ENCODE data around the gene HS1BP3.
A peak's percentile ranks its signal among the peaks of the same experiment; 100 is the strongest.

The HS1BP3 gene

DNA sequence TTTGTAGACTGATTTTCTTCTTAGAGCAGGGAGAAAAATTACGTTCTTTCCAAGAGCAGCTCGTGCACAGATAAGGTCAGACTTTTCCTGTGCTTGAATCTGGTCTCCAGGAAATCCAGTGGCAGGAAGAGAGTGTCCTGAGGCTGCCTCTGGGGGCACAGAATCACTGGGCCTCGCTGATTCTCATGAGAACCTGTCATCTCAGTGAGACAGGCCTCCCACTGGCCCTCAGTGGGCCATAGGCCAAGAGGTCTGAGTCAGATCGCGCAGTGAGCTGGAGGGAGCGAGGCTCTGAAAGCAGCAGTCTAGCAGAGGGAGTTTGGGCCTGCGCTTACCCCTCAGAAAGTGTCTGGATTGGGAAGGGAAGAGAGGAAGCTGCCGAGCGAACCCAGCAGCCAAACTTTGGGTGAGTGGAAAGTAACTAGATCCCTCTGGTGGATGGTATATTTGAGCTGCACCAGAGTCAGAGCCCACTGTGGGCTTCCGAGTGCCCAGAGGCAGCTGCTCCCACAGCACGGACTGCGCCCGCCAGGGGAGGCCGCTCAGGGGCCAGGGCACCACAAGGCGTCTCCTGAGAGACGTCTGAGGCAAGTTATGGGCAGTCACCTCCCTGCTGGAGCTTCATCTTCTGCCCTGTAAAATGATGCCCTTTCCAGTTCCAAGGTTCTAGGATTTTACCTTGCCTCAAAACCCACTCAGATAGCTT, 24.2 kb upstream of the HS1BP3 start:
- no peak for DNase-seq

DNA sequence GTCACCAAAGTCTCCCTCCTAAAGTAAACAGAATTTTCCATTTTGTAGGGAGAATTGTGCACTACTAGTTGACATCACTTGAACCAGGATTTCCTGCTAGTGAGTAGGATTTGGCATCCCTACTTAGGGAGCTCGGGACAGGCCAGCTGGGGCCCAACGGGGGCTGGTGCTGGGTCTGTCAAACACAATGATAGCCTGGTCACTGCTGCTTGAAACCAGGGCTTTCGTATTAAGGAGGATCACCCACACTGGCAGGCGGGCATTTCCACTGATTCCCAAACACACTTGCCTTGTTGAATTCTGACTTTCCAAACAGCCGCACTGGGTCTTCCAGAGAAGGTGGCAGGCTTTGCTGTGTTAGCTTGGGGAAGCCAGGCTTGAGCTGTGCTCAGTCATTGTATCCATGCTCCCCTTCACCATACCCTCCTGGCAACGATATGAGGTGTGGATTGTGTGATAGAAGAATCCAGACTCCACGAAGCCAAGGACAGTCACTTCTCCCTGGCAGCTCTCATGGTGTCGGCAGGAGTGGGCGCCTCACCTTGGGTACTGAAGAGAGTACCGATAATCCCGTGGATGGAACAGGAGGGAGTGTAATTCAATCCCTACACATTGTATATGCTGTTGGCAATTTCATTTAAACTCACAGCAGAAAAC, 23.5 kb upstream of the HS1BP3 start:
- DNase-seq, result no peak

DNA sequence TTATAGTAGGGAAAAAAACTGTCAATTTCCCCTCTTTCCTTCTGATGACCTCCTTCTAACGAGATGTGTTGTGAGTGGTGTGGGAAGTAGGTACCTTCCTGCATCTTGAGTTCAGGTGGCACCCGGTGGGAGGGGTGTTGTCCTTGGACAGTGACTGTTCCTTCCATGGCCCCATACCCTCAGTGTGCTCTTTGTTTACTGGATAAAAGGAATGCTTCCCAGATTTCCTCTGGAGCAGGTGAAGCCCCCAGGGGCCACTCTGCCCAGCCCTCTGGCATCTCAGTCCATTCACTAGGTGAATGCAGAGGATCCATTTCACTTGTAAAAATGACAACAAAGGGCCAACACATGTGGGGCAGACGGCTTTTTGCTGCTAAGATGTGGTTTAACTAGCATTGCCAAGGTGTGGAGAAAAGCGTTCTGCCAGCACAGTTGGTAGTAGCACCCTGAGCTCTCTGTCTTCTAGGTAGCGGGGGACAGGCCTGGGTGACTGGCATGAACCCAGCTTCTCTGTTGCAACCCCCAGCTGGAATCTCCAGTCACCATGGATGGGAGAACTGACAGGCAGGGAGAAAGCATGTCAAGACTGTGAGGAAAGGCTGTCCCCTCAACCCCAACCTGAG, 22.9 kb upstream of the HS1BP3 start:
- DNase-seq, result no peak

DNA sequence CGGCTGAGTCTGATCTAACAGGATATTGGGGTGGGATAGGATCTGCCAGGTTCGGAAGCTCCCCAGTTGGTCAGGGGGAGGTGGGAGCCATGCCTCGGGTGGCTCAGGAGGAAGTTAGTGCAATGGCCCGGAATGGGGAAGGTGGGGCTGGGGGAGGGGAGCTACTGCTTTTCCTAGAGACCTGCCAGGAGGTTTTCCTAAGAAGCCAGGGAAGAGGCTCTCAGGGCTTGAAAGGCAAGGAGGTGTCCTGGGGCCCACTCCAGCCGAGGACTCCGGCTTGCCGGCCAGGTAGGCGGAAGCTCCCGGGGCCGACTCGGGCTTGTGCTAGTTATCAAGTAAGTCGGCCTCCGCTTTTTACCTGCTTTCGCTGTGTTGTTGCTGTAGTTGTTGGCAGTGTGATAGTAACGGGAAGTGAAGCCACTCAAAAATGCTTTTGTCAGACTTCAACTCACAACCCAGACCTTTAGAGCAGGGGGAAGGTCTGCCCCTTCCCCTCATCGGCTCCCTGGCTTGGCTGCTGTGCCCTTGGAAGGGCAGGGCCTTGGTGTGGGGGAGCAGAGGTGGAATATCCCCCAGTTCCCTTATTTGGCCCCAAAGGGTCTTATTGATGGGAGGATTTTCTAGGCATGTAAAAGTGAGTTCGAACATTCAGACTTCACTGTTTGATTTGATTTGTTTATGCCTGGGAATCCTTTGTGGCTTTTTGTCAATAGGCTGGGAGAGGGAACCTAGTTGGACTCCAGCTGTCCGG, 21.5 kb upstream of the HS1BP3 start:
- DNase-seq, result no peak

DNA sequence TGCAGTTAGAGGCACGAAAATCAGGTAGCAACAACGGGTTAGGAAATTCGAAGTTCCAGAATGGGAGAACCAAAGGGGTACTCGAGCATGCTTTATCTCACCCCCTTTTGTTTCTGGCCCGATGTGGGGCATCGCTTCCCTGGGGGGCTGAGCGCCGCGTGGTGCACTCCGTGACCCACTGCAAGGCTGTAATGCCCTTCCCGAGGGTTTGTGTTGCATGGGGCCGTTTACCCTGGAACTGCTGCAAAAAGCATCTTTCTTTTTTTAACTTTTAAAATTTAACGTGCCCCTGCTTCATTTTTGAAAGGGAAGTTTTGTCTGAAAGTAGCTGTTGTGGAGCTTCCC, 20.8 kb upstream of the HS1BP3 start:
- DNase-seq, result no peak

DNA sequence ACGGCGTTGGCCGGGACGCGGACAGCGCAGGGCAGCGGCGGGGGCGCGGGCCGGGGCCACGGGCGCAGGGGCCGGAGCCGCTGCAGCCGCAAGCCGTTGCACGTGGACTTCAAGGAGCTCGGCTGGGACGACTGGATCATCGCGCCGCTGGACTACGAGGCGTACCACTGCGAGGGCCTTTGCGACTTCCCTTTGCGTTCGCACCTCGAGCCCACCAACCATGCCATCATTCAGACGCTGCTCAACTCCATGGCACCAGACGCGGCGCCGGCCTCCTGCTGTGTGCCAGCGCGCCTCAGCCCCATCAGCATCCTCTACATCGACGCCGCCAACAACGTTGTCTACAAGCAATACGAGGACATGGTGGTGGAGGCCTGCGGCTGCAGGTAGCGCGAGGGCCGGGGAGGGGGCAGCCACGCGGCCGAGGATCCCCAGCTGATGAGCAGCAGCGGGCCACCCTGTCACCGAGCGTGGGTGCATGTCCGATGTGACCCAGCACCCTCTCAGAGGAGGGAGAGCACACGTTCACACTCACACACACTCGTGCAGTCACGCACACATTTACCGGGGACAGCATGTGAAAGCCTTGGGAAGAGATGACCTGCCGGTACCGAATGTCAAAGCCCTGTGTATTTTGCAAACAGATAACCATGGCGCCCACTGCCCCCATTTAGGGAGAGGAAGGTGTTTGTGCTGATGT, 20.3 kb upstream of the HS1BP3 start:
- no peak for DNase-seq

DNA sequence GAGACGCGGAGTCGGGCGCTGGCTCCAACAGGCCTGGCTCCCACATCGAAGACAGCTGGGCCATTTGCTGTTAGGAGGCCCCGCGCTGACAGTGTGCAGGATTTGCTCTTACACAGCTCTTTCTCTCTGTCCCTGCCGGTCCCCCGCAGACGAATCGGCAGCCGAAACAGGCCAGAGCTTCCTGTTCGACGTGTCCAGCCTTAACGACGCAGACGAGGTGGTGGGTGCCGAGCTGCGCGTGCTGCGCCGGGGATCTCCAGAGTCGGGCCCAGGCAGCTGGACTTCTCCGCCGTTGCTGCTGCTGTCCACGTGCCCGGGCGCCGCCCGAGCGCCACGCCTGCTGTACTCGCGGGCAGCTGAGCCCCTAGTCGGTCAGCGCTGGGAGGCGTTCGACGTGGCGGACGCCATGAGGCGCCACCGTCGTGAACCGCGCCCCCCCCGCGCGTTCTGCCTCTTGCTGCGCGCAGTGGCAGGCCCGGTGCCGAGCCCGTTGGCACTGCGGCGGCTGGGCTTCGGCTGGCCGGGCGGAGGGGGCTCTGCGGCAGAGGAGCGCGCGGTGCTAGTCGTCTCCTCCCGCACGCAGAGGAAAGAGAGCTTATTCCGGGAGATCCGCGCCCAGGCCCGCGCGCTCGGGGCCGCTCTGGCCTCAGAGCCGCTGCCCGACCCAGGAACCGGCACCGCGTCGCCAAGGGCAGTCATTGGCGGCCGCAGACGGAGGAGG, 19.6 kb upstream of the HS1BP3 start:
- DNase-seq, result no peak

DNA sequence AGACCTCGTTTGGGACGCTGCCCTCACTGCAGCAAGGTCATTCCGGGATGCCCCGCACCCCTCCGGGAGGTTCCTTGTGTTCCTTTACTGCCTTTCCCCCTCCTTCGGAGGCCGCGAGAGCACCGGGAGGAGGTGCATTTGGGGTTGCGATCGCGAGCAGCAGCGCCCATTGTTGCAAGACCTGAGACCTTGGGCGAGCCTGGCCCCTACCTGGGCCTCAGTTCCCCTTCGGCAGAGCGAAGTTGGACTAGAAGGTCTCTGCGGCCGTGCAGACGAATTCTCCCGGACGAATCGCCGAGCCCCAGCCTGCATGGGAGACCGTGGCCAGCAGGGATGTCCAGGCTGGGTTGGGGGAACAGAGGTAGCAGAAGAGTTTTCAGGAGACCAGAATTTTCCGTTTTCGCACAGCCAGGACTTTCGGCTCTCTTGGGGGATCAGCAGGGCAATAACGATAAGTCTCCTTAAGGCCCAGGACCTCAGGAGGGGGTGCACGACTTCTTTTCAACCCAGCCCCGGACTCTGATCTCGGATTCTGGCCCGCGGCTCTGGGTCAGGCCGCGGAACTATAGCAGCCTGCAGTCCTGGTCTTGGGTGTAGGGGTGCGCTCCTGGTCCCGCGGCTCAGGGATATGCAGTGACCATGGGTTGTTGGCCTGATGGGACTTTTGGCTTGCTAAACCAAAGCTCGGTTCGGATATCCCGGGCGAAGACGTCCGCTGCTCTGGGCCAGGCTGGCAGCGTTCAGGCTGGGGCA, 18.8 kb upstream of the HS1BP3 start:
- DNase-seq, result no peak

DNA sequence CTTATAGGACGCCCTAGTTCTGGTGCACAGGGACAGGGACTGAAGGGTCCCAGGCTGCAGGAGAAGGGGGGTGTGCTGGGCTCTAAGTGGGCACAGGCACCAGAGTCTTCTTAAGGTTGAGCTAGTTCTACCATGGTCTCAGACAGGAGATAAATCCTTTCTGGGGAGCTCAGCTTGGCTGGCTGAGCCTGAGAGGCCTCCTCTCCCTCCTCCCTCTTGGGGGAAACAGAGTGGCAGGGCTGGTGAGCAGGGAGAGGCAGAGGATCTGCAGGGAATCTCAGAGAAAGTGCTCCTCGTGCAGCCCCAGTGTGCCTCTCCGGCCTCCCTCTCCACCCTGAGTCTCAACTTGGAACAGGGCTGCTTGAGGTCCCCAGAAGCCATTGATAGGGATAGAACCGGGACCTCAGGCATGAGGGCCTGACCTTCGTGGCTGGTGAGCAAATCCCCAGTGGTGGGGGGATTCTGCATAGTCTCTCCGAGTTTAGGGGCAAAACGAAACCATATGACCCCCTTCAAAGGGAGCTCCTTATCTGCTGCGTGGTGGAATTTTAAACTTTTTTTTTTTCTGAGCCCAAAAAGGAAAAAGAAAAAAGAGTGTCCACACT, 18.1 kb upstream of the HS1BP3 start:
- no peak for DNase-seq

DNA sequence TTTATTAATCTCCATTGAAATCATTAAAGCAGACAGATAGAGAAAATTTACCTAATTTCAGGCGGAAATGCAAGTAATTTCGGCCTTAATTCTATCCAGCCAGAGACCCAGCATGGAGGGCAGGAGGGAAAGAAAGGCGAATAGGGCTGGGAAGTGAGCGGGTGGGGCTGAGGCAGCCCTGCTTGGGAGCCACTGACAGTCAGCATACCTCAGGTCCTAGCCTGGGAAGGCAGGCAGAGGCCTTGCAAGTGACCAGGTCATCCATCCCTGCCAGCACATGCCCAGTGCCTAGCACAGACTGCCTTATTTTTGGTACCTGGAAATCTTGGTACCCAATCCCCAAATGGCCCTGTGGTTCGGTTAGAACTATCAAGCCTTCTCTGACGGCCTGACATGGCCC, 17.6 kb upstream of the HS1BP3 start:
- DNase-seq, result no peak

DNA sequence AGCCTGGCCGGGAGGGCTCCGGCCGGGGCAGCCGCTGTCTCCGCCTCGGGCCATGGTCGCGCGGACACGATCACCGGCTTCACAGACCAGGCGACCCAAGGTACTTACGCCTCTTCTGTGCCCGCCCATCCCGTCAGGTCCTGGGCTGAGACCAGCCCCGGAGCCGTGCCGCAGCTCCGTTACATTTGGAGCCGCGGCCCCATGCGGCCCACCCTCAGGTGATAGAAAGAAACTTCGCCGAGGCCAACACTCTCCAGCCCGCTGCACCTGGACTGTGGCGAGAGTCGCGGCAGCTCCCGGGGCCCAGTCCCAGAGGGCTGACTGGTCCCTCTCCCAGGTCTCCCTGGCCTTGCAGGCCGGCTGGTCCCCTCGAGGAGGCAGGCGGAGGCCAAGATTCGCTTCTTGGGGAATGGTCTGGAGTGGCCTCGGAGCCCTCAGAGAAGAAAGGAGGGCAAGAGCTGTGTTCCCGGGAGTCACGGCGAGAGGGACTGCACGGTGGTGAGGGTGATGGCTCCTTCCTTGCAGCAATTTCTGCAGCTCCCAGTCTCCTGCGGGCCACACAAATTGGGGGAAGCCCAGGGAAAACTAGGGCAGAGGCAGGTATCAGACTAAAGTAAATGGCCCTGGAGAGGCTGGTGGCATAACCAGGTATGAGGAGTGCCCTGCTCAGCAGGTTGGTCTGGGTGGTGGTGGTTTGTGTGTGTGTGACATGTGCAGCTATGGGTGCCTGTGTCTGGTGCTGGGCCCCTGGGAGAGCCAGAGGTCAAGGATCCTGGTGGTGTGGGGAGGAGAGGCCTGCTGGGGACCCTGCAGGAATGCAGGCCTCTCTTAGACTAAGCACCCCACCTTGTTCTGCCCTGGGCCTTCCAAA, 16.9 kb upstream of the HS1BP3 start:
- DNase-seq, result no peak

DNA sequence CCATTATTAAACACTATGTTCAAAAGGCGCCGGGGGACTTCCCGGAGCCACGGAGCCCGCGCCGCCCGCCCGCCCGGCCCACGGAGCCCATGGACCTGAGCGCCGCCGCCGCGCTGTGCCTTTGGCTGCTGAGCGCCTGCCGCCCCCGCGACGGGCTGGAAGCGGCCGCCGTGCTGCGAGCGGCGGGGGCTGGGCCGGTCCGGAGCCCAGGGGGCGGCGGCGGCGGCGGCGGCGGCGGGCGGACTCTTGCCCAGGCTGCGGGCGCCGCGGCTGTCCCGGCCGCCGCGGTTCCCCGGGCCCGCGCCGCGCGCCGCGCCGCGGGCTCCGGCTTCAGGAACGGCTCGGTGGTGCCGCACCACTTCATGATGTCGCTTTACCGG, 16.2 kb upstream of the HS1BP3 start:
- no peak for DNase-seq

DNA sequence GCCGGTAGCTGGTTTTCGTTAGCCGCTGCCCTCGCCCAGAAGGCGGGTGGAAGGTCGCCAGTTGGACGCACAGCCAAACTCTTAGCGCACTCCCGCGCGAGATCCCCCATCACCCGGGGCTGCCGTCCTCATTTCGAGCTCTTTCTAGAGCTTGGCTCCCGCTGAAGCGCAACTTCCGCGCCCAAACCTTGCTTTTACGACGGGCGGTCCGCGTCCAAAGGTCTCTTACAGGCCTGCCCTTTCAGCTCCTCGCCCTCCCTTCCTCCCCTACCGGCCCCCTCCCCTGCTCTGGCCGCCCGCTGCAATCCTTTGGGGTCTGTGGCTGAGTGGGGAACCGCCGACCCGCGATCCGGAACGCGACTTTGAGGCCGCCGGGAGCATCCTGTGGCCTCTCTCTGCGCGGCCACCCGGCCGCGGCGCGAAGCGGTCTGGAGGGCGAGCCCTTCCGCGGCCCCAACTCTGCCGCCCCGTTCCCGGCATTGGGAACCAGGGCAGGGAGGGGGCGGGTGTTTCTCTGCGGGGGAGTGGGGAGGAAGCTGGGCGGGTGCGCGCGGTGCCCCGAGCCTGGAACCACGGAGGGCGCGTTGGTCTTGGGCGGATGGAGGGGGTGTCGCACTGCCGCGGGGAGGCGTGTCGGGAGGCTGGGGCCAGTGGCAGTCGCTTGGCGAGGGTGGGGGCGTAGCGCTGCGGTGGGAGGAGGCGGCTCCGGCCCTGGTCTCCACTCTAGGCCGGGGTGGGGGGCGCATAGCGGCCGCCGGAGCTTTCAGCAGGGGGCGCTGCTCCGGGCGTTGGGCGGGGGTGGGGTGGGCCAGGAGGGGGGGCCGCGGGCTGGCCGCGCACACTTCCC, 15.6 kb upstream of the HS1BP3 start, which contains the start of gene GDF7:
Gene GDF7, plus strand, starts transcription at position 841 of the 847 bp plus-strand sequence. CDS start 96 bp downstream, outside the sequence.
- DNase-seq, result peak; percentile 40 to 58

DNA sequence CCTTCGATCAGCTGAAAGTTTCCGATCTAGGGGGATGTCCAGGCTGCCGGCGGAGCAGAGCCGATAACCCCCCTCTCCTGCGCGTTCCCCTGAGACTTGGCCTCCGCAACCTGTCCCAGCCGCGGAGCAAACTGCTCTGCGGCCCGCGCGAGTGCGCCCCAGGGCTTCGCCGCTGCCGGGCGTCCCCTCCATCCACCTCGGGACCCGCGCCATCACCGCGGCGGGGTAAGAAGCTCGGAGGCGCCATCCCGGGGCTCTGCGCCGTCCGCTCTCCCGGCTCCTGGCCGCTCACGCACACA, 15.1 kb upstream of the HS1BP3 start:
- DNase-seq, result peak in 1 of 2 experiments; percentile 14

DNA sequence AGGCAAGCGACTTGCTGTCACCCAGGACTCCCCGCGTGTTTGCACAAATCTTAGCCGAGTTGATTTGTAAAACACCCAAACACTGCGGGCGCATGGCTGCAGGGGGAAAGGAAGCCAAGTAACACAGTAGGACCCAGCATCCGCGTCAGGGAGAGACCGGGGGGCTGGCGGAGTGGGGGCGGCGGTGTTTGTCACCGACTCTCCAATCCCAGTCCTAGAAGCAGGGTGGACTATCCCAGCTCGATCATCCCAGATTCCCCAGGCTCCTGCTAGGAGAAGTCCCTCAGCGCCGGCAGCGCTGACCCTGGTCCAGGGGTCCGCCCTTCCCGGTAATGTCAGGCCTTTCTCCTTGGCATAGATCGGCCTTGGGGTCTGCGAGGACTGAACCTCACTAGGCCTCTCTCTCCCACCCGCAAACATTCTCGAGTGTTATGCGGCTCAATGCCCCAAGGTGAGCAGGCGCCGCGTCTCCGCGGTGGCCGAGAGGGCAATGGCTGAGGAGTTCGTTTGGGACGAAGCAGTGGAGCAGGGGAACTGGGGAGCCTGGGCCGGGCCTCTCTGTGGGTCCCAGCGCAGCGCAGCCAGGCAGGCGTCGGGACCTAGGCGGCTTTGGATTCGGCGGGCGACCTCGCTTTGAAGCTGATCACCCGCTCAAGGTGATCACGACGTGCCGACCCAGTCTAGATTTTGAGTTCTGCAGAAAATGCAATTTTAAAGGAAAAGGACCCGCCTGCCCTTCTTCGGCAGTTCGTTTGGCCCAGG, 14.5 kb upstream of the HS1BP3 start:
- DNase-seq, result no peak

DNA sequence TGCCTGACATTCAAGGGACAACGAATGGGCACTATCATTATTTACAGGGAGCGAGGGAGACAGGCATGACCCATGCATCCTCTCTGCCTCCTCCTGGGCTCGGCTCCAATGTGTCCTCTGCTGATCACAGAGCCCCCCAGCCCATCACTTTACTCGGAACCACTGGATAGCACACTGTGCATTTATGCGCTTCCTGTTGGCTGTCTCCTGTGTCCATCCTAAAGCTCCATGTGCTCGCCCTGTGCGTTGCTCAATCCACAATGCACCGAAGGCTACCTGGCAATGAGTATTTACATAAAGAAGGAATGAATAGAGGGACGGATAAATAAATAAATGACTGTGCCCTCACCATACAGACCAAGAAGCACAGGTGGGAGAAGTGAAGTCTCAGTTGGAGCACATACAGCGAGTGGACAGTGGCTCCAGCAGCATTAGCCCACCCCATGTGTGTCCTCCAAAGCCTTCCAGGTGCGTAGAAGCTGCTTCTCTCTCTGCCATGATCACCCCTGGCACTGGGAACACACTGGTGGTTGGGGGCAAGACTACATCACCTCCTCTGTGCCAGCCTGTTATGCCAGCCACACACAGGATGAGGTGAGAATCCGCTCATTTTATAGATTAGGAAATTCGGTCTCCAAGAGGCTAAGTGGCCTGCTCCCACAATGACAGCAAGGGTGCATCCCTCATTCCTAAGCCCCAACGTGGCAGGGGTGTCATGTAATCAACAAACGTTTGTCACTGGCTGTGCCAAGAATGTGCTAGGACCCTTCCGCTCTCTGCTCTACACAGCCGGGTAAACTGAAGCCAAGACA, 13.7 kb upstream of the HS1BP3 start:
- DNase-seq, result no peak

DNA sequence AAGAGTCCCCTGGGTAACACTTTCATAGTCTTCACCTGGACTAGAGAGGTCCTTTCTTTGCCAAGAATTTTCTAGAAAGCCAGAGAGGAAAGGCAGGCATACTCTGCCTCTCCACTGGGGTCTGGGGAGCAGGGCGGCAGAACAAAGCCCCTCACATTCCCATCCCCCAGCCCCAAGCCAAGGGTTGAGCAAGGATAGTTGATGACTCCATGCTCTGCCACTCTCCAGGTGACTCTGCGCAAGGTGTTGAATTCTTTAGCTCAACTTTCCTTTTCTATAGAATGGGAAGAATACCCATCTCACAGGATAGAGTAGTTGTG, 13.1 kb upstream of the HS1BP3 start:
- DNase-seq, result no peak

All from NCI-H1930 (cell line).